A549 (cell line): ENCODE data around the gene WDFY1.

ENCODE experiments used
- CBX2 ChIP-seq: fragments of 200-600 bp; sonication (generic); IDR thresholded peaks from 2 replicates; pipeline ENCODE4 v1.6.1; 2016; ENCODE audit warnings: low read depth, mild to moderate bottlenecking, borderline replicate concordance
- CTCF ChIP-seq: fragments of >200 bp; sonication (Bioruptor Twin); formaldehyde crosslinking; IDR thresholded peaks from 3 replicates; pipeline ENCODE4 v1.5.1; 2016
- ESRRA ChIP-seq: fragments of 150-350 bp; IDR thresholded peaks from 2 replicates; pipeline ENCODE4 v1.6.1; 2014; ENCODE audit warnings: mild to moderate bottlenecking, low read length, borderline replicate concordance
- RAD21 ChIP-seq, 2 experiments: fragments of >200 bp in 1 of 2; sonication (Bioruptor Twin) in 1 of 2; formaldehyde crosslinking in 1 of 2; IDR thresholded peaks in 1 of 2; conservative IDR thresholded peaks in 1 of 2; 2 replicates in 1 of 2; 3 replicates in 1 of 2; pipeline ENCODE4 v1.6.1; 2012 to 2018; ENCODE audit warnings: inconsistent platforms in 1 of 2
- REST ChIP-seq: fragments of 200-600 bp; sonication (generic); IDR thresholded peaks from 2 replicates; pipeline ENCODE4 v1.6.1; 2016; ENCODE audit warnings: antibody characterized with exemption, mild to moderate bottlenecking, moderate library complexity
- RFX5 ChIP-seq: fragments of 450-650 bp; IDR thresholded peaks from 2 replicates; pipeline ENCODE4 v1.7.1; 2014; ENCODE audit warnings: antibody characterized with exemption, mild to moderate bottlenecking, moderate library complexity
- USF2 ChIP-seq: fragments of 450-650 bp; IDR thresholded peaks from 2 replicates; pipeline ENCODE4 v1.6.1; 2014; ENCODE audit warnings: antibody characterized with exemption

- TF ChIP-seq REST (no peak), CTCF (no peak), RFX5 (no peak), CBX2 (no peak), ESRRA (no peak), USF2 (no peak), RAD21 (conservative IDR thresholded peaks at IDR 0.05 in 1 of 2, IDR thresholded peaks at IDR 0.05 in 1 of 2) (no peak)
Observed at GRCh38 chr2:223877721-223878410, 67.3 kb downstream of the WDFY1 start.
